HEK293T (cell line): Measurements from ENCODE around the gene SLC5A1.

ENCODE experiments used
- BHLHE40 ChIP-seq: fragments of 450-650 bp; IDR thresholded peaks from 2 replicates; pipeline ENCODE4 v1.6.1; 2016; ENCODE audit warnings: mild to moderate bottlenecking, moderate library complexity, borderline replicate concordance
- TARDBP ChIP-seq: fragments of 450-650 bp; IDR thresholded peaks from 2 replicates; pipeline ENCODE4 v1.6.1; 2016

DNA sequence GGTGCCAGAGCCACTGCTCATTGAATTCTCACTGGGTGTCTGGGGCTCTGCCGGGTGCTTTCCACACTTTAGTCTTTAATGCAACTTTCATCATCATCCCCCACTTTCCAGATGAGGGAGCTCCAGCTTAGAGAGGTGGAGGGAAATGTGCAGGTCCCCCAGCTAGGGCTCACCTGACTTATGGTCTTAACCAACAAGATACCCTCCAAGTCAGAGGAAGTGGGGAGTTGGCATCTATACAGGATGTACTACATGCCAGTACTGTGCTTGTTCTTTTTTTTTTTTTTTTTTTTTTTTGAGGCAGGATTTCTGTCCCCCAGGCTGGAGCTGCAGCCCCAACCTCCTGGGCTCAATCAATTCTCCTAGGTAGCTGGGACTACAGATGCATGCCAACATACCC lies 89.7 kb downstream of the SLC5A1 start:
- no peak for TF ChIP-seq BHLHE40
- no peak for TF ChIP-seq TARDBP
